ENCODE results near the gene NAALADL2.
"Not testable (repeated sequence)": the region's sequence is repeated elsewhere in the genome, so short reads cannot be mapped to it uniquely, and the experiment has no call there.

The NAALADL2 gene

DNA sequence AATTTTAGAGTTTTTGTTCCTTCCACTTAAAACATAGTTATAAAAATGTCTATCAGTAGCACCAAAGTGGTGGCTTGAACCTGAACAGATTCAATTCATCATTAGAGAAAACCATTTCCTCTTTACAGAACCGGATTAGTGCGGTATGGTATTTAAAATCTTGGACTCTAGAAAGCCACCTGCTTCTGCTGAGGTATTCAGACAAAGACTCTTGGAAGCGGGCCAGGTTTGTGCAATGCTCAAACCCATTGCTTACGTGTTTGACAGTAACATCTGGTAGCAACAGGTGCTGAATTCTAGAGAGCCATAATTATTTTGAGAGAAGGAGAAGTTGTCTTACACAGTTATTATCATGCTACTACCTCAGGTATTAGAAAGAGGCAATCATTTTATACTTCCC is 290.5 kb downstream of the NAALADL2 start:
- peak; percentile 99 for DNase-seq

DNA sequence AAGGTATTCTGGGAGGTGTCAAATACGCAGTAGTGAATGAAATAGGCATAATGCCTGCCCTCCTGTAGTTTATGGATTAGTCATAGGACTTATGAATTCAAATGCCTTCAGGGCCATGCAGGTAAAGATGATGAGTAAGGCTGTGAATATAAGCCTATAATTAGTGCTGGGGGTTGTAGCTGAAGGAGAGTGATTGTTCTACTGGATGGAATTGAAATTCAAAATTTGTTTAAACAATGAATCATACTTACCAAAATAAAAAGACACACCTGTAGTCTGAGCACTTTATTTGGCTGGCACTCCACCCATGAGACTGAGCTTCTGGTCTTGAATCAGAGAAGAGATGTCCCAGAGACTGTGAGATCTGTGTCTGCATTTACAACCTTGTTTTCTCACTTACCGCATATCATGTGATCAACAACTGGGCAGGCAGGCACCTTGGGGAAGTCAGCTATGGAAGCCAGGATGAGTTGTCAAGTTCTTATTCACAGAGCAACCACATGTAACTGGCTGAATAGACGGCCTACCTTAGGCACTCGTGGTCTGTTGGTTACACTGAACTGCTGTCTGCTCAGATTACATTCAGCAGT is 291.8 kb downstream of the NAALADL2 start:
- peak; percentile 96 for DNase-seq

DNA sequence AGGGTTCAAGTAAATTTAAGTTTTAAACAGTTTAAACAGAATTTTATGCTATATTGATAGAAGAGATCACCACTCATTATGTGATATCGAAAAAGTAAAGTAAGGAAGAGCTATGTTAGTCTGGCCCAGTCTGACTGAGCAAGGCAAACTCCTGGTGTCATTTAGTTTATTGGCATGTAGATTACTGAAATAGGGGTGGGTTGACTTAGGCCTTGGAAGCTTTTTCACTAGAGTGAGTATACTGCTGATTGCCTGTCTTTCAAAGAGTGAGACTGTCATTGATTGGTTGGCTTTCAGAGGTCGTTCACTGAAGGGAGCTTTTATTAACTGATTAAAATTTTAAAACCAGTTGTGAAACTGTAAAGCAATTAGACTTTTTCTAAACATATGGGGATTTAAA is 294.5 kb downstream of the NAALADL2 start:
- no peak for DNase-seq

DNA sequence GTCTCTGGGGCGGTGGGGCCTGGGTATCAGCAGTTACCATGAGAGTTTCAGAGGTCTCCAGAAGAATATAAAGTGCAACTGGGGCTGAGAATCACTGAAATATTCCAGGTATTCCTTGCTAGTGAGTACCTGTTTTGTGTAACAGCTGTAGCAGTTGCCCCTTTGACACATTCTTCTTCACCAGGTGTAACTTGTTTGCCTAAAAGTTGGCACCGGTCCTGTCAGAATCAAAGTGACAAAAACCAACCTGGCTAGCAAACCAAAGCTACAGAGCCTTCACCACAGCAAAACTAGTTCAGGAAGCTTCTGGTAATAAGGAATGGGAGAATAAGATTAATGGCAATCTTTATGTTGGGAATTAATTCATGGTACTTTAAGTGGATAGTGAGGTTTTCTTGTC is 296.0 kb downstream of the NAALADL2 start:
- peak; percentile 60 for DNase-seq

DNA sequence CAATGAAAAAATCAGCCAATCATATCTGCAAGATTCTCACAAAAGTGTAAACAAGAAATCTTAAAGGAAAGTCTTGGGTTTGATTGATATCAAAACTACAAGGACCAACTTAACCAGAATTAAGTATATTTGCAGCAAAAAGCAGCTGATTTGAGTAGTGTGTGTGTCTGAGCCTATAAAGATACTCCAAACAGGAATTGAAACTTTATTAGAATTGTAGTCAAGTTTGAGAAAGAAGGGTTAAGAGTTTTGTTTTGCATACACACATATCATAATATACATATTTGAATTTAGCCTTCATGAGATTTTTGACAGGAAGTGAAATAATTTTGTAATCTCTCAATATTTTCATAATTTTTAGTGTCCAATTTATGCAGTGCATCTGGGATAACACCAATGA is 300.1 kb downstream of the NAALADL2 start:
- DNase-seq = no peak

DNA sequence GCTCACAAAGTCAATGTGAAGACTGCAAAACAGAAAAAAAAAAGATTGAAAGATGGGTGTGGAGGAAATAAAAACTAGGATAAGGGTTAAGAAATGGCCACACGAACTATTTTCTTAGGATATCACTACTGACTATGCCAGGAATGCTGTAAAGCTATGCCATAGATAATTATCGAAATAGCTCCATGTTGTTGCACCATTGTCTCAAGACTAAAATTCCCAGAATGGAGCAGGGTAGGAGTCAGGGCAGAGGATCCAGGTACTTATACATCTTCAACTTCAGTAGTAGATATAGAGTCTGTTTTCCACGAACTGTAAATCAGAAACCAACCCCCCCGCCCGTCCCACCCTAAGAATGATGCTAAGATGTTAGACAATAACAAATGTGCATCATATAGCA is 302.2 kb downstream of the NAALADL2 start:
- no peak for DNase-seq

DNA sequence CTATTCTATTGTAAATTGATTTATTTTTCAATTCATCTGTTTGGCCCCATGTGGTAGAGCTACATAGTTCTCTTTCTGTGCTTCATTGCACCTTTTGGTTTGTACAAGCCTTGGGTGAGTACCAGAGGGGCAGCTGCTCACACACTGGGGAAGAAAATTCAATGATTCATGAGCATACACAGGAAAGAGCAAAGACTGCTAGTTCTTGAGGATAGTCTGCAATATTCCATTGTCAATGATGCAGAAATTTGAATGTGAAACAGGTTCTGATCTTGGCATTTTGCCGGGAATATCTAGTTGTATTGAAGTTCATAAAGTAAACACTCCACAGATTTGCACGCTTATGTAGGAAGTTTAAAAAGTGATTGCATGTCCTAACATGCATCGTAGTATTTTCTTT is 304.6 kb downstream of the NAALADL2 start:
- DNase-seq = peak; percentile 80

DNA sequence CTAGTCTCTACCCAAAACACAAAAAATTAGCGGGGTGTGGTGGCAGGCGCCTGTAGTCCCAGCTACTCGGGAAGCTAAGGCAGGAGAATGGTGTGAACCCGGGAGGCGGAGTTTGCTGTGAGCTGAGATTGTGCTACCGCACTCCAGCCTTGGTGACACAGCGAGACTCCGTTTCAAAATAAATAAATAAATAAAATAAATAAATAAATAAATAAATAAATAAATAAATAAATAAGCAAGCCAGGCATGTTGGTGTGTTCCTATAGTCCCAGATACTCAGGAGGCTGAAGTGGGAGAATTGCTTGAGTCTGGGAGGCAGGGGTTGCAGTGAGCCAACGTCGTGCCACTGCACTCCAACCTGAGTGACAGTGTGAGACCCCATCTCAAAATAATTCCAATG is 314.0 kb downstream of the NAALADL2 start:
- DNase-seq = not testable (repeated sequence)

DNA sequence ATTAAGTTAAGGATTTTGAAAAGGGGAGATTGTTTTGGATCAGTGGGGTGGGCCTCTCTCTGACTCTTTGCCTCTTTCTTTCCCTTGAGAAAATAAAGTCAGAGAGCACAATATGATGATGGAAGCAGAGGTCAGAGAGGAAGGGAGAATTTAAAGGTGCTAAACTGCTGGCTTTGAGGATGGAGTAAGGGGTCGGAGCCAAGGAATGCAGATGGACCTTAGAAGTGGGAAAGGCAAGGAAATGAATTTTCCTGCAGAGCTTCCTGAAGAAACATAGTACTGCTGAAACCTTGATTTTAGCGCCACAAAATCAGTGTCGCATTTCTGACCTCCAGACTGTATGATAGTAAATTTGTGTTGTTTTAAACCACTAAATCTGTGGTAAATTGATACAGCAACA is 317.4 kb downstream of the NAALADL2 start:
- DNase-seq = no peak

DNA sequence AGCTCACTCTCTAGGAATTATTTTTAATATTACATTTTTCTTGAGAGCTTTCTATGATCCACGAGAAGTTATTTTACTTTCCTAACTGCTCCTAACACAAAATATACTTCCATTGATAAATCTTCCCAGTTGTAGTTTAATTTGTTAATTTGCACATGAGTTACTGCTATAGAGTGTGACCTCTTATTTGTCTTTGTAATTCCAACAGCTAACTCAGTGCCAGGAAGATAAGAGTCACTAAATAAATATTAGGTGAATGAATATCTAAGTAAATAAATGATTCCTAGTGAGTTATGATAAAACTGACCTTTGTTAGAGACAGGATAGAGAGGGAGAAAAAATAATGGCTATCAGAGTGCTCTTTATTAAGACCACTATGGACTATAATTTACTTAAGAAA is 319.9 kb downstream of the NAALADL2 start:
- no peak for DNase-seq

DNA sequence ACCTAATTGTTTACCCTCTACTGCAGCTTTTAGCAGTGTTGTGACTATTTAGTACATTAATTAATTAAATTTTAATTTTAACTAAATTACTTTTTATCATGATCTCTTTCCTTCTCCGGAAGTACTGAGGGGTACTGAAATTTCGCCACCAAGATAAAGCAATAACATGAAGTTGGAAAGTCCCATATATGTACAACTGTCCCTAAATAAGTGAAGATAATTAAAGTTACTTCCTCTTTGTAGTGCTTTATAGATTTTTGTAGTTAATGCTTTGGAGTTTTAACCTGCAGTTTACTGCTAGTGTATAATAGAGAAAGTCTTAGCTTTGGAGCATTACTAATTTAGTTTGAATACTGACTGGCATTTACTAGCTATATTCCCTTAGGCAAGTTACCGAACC is 325.3 kb downstream of the NAALADL2 start:
- DNase-seq = no peak

DNA sequence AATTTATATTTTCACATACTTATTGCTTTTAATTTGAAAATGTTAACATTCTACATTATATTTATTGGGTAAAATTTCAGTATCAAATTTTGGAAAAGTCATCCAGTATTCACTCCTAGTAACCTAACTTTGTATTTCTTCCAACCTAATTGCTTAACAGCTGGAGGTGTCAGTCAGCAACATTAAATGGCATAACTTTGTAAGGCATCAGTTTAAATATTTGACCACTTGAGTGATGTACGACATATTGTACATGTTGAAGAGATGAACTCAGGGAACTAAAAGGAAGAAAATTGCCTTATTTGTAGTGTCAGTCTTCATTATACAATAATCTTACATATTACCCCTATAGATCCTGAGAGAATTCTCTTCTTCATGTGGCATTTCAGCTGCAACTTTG is 326.8 kb downstream of the NAALADL2 start:
- DNase-seq = no peak

DNA sequence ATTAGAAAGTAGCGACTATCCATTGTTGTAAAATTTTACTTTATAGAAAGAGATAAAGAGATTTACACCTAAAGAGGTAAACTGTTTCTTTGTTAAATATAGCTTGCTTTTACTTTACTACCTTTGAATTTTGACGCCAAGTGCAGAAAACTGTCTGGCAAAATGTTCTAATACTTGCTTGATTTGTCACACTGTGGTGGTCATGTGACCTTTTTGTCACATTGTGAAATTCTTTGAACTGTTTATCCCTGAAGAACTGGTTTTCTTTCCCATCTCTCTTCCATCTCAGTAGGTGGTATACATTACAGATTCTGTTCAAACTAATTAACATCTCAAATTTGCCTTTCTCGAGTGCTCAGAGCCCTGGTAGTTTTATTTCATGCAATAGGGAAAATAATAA is 327.4 kb downstream of the NAALADL2 start:
- DNase-seq = no peak

DNA sequence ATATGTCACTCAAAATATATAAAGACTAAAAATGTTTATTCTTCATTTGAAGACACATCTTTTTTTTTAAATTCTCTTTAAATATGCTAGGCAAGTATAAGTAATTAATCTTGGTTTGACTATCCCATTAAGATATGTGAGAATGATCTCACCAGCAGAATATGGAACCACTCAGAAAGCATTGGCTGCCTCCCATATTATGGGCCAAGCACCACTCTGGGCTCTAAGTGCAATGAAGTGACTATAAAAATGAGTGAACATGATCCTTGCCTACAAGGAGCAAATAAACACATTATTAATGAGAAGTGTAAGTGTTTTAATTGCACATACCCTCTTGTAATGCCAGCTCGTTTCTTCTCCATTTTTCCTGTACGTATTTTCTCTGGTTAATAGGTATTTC is 328.5 kb downstream of the NAALADL2 start:
- peak; percentile 65 for DNase-seq

DNA sequence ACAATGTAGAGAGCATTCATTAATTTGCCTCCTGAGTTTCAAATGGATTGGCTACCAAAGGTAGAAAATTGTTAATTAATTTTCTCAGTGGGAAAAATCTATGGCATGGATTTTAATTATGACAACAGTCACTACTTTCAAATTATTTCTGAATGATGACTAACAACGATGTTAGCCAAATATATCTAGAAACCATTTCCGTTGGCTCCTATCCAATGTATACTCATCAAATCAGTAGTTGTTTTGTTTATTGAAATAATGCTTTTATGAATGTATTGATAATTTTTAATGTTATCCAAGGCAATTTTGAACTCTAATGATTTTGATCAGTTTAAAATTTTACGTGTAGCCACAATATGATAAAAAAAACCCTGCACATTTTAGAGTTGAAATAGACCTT is 333.4 kb downstream of the NAALADL2 start:
- DNase-seq = no peak

DNA sequence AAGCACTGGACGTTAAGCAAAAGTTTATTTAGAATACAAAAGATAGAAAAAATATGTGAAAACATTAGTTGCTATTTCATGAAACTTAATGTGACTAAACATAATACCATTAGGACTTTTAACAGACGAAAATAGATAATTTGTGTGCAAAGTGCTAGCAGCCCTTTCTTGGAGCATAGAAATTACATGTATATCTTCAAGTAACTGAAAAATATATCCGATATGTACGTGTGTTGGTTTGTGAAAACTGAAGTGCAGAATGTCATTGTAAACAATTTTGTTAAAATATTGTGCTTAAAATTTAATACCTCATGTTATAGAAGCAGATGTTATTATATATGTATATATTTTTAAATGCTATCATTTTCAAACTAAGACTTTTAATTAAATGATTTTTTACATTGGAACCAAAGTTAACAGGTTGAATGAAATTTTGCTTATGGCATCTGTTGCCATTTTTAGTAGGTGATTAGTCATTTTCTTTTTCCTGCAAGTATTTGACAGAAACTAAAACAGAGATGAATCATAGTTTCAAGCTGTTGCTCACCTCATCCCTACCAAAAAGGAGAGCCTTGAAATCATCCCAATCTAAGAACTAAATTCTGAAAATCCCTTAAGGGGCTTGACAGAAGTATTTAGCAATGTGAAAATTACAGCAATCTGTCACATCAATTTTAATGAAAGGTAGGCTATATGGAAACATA is 334.8 kb downstream of the NAALADL2 start:
- no peak for DNase-seq

DNA sequence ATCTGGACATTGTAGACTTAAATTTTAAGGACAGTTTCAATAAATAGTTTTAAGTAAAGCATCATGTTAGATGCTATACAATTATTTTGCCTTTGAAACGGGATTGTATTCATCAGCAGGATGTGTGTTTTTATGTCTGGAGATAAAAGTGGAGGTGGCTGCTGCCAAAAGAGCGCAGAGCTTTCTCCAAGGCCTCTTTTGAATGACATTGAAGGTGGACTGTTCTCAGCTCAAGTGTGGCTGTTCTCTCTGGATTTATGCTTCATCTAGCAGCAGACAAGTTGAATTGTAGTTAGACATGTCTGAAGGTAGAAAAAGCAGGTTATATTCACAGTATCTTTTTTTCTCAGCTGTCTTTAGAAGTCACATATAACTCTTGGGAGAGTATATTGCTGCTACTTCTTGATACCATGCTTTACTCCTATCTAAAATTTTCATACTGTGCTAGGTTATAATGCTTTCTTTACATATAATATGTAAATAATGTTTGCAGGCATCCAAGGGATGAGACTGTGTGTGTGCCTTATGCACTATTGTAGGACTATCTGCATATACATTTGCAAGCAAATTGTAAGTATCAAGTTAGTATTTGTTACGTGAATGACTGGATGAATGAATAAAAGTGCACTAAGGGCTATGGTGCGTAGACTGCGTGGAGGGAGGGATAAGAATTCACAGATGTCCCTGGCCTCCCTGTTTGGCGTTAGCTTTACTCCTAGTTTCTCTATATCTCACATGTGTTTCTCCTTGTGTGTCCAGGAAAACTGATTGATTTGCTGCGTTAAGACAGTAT is 340.1 kb downstream of the NAALADL2 start:
- no peak for DNase-seq

DNA sequence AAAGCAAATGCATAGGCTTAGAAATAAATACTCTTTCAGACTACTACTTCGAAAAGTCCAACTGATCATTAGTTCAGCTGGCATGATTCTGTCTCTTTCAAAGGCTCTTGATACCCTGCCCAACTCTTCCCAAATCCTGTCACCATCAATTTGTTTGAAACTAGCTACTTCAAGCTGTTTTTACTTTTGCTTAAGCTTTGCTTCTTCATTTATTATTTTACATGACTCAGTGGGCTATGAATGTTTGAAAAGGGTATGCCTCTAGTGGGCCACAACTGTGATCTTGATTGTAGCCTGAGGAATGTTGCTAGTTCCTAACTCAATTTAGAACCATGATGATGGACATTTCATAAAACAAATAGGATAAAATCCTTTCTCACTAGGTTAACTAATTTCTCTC is 340.8 kb downstream of the NAALADL2 start:
- no peak for DNase-seq

DNA sequence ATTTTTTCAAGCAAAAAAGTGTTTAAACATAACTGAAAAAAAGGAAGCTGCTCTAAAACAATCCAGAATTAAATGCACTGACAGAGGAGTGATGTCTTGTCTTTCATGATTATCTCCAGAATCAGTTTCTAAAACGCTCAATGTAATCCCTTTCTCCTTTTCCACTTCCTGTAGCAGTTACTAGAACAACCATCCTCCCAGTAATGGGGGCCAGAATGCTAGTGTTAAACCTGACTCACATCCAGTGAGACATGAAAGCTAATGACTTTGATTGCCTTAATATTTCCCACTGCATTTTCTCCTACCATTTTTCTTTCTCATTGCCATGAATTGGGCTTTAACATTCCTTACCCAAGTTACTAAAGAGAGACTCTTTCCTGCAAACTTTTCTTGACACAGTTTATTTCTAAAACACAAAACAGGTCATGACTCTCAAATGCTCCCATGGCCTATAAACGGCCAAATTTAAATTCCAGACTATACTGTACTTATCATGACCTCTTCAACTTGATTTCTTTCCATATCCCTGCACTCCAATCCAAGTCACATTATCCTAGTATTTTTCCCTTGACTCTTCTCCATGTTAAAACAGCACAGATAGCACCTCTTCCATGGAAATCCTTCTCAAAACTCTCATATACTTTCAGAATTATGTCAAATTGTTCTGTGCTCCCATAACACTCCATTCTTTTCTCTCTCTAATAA is 341.4 kb downstream of the NAALADL2 start:
- no peak for DNase-seq

DNA sequence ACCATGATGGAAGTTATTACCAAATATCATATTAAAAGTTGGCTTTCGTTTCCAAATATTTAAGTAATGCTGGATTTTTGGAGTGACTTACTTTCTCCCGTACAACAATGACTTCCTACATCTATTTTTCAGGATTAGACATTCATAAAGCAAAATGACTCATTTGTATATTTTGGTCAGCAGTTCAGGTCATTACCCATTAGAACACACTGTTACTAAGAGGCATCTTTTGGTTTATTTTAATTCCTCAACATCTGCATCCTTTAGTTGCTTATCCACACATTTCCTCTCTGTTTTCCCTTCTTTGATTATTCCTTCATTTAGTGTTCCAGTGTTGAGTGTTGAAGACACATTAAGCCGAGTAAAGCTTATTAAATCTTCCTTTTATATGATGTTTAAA is 348.2 kb downstream of the NAALADL2 start:
- DNase-seq = no peak

DNA sequence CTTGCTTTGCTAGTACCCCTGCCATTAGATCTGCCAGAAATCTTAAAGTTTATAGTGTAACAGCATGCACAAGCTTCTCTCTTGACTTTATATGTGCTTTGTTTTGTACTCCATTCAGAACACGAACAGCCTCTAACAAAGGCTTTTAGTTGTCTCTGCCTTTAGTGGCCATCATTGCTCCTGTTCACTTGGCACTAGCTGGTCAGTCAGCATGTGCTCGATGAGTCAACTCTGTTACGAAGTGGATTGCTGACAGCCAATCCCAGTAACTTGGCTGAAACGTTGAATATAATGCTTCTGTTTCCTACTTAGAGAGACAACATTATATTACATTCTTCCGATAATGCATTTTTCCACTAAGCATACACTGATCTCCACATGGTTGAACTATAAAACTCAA is 349.2 kb downstream of the NAALADL2 start:
- DNase-seq = peak; percentile 38

DNA sequence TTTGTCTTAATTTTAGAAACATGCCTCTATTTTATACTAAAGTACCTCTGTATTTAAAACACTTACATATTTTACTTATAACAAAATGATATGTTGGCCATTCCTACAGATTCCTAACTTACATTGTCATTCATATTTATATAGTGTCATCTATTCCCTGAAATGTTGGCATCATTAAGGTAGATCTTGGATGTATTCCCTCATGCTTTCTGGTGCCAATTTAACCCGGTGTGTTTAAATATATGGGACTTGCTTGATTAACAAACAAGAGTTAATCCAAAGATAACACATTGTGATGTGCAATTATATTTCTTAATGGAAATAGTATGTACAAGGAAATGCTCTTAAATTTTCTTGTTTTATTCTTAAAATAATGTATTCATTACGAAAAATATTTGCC is 352.3 kb downstream of the NAALADL2 start:
- no peak for DNase-seq

DNA sequence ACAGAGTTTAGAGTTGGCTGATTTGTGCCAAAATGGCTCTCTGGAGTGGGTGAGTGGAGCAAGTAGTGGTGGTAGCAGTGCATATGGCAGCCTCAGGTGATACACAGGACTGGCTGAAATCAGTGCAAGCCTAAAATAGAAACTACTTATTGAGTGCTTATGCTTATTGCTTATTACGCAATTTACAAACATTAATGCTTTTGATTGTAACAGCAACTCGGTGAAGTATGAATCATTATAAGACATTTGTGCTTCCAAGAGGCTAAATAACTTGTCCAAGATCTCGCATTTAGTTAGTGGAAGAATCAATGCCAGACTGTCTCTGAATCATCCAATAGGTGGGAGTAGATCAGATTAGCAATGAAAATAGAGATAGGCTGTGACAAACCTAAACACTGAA is 353.8 kb downstream of the NAALADL2 start:
- no peak for DNase-seq

DNA sequence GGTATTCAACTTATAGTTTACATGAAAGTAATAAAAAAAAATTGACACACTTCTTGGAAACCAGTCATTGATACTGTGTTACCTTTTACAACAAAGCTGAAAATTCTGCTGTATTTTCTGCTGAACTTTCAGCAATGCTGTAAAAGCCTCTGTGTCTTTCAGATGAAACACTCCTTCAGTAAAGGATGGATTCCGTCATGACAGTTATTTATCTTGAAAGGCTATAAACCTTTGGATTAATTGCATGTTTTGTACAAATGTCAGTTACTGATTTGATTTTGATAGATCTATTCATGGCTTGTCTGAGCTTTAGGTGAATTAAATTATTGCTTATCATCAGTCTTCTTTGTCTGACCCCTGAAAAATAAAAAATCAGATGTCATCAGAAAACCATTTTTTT is 355.1 kb downstream of the NAALADL2 start:
- no peak for DNase-seq
